B cell (primary cell): ENCODE data around the gene MYL10.

Source experiments
- EZH2 ChIP-seq: IDR thresholded peaks from 2 replicates; pipeline ENCODE4 v1.6.1; 2012; ENCODE audit warnings: borderline replicate concordance, low read depth, mild to moderate bottlenecking, moderate library complexity, low read length; ENCODE audit not compliant: insufficient read depth, poor library complexity, severe bottlenecking
- TF ChIP-seq, protein P1 (sequence below): fragments of 200-600 bp; IDR thresholded peaks from one replicate; pipeline ENCODE4 v1.8.0; 2022; ENCODE audit warnings: antibody characterized with exemption, mild to moderate bottlenecking

DNA sequence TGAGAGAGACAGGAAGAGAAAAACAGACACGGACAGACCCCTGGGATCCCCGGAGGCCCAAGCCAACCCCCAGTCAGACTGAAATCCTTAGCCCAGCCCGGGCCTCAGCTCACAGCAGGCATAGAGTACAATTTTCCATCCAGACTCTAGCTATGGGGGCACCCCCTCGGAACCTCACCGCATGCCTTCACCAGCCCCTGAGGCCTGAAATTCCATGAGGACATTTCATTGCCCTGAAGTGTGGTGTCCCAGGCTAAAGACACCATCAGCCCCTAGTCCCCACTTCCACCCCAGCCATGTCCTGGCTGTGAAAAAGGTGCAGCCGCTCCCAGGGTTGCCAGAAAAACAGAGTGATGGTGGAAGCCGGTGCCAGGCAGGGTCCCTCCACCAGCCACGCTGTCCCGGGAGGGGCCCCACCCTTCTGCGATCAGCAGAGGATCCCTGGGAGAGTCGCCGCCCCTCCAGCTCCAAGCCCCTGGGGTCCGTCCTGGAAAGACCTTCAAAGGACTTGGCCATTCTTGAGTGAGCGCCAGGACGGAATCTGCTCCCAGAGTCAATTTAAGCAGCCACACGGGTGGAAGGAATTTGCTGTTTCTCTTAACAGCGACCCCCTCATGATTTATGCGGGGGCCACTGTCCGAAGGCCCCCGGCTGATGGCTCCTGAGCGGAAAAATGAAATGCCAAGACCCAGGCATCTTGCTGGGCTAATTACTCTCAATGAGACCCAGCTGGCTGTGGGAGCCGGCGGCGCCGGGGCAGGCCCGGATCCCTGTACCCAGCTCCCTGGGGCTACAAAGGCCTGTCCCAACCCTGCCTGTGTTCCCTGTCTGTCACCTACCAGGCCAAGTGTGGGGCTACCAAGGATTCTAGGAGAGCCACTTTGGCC lies 23.2 kb downstream of the MYL10 start:
- TF ChIP-seq, protein P1, sequence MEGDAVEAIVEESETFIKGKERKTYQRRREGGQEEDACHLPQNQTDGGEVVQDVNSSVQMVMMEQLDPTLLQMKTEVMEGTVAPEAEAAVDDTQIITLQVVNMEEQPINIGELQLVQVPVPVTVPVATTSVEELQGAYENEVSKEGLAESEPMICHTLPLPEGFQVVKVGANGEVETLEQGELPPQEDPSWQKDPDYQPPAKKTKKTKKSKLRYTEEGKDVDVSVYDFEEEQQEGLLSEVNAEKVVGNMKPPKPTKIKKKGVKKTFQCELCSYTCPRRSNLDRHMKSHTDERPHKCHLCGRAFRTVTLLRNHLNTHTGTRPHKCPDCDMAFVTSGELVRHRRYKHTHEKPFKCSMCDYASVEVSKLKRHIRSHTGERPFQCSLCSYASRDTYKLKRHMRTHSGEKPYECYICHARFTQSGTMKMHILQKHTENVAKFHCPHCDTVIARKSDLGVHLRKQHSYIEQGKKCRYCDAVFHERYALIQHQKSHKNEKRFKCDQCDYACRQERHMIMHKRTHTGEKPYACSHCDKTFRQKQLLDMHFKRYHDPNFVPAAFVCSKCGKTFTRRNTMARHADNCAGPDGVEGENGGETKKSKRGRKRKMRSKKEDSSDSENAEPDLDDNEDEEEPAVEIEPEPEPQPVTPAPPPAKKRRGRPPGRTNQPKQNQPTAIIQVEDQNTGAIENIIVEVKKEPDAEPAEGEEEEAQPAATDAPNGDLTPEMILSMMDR, result no peak
- no peak for TF ChIP-seq EZH2
